ENCODE data around the gene PSME1. TPM values are rescaled to one million over a fixed set of nuclear protein-coding genes. Genes with fewer than 3 reads are reported as not detected.

The PSME1 gene
- total and polyA plus RNA-seq, 2 of the 13 experiments (the other 11 are each of a cell fraction or from before 2014, with no cell fraction given): 159 to 608 TPM

GRCh38 chr14:24136684-24137528, 912 bp downstream of the PSME1 start (continued):
- no peak for TF ChIP-seq ZNF329 (CRISPR knock-in tag; IDR thresholded peaks at IDR 0.05; ENCODE audit: low read depth)
- TF ChIP-seq ZBTB37 (CRISPR knock-in tag; IDR thresholded peaks at IDR 0.05): no peak
- TF ChIP-seq ZNF468 (CRISPR knock-in tag; IDR thresholded peaks at IDR 0.05): no peak
- TF ChIP-seq SETDB1 (CRISPR knock-in tag; IDR thresholded peaks at IDR 0.05; ENCODE audit: borderline replicate concordance): no peak
- TF ChIP-seq HNRNPLL (IDR thresholded peaks at IDR 0.05; ENCODE audit: low read depth, low read length, poor library complexity, severe bottlenecking): no peak
- TF ChIP-seq ARNTL (CRISPR knock-in tag; IDR thresholded peaks at IDR 0.05): 0 out of 2 replicates have a peak, but pooled peaks have one; percentile 44
- TF ChIP-seq ZNF784 (CRISPR knock-in tag; IDR thresholded peaks at IDR 0.05; ENCODE audit: borderline replicate concordance): no peak
- no peak for TF ChIP-seq ZNF644 (CRISPR knock-in tag; IDR thresholded peaks at IDR 0.05; ENCODE audit: low read depth)
- no peak for TF ChIP-seq BCL3 (CRISPR knock-in tag; IDR thresholded peaks at IDR 0.05)
- no peak; the same call in 1 of the 2 replicates for TF ChIP-seq ZNF605 (CRISPR knock-in tag; IDR thresholded peaks at IDR 0.05)
- no peak for TF ChIP-seq YY1 (IDR thresholded peaks at IDR 0.05; ENCODE audit: insufficient read depth, insufficient replicate concordance, low read depth, low read length)
- TF ChIP-seq REXO4 (CRISPR knock-in tag; IDR thresholded peaks at IDR 0.05; ENCODE audit: borderline replicate concordance): no peak
- no peak for TF ChIP-seq MEF2D (CRISPR knock-in tag; IDR thresholded peaks at IDR 0.05)
- no peak for TF ChIP-seq REPIN1 (CRISPR knock-in tag; IDR thresholded peaks at IDR 0.05; ENCODE audit: borderline replicate concordance, low read depth)
- TF ChIP-seq REST (IDR thresholded peaks at IDR 0.05; ENCODE audit: borderline replicate concordance in 1 of 2, low read depth in 1 of 2, low read length in 2 of 2): no peak
- no peak for TF ChIP-seq ZNF615 (CRISPR knock-in tag; IDR thresholded peaks at IDR 0.05; ENCODE audit: borderline replicate concordance)
- TF ChIP-seq ARNT2 (CRISPR knock-in tag; IDR thresholded peaks at IDR 0.05; ENCODE audit: low read depth): no peak

All from HepG2 (cell line).